Sciatic nerve (tissue), 2 donors: ENCODE data around the gene ADA. TPM values are rescaled to one million over a fixed set of nuclear protein-coding genes. Genes with fewer than 3 reads are reported as not detected.
A peak's percentile ranks its signal among the peaks of the same experiment; 100 is the strongest.
"Not testable (repeated sequence)": the region's sequence is repeated elsewhere in the genome, so short reads cannot be mapped to it uniquely, and the experiment has no call there.

Experiments used
- ATAC-seq: fragments of 200-7000 bp; cut with Tn5 transposase; one replicate; pipeline ENCODE4 v1.9.1; 2020; ENCODE audit warnings: mild to moderate bottlenecking, moderate library complexity
- DNase-seq: peaks from one replicate; pipeline ENCODE4 v3.0.0-alpha.2; 2020; ENCODE audit warnings: low spot score
- intact Hi-C: fragments of 100-400 bp; cut with DNase I; formaldehyde crosslinking; loops from one replicate; pipeline ENCODE4 v1.14.2; 2022
- total RNA-seq: library from RNA; stranded (reverse); fragmentation: NEBNext Ultra II Directional; extraction: Animal tissue kit (Norgen Biotek cat#: 25700); gene quantifications from one replicate; pipeline ENCODE4 v1.2.1, GENCODE V29; 2021
- donor health status: DM: no; HTN: no; CAD: no.
- donor health status: DM: no; HTN: no; CAD: no.

Gene ADA
- total RNA-seq: 7.7 TPM

GRCh38 chr20:44651684-44652423 lies at the start of gene ADA:
Gene ADA, minus strand, starts transcription at chr20:44651699. Its CDS starts 92 bp downstream, at chr20:44651607.
- ATAC-seq: peak; percentile 44
- peak; percentile 75 for DNase-seq
- intact Hi-C loops: no loop called here

- intact Hi-C loops: no loop called here
- DNase-seq: no peak
- no peak for ATAC-seq
These were observed 48.8 kb upstream of the ADA start for GRCh38 chr20:44700306-44700705.

GRCh38 chr20:44698351-44698750 lies 46.9 kb upstream of the ADA start:
- DNase-seq: no peak
- no peak for ATAC-seq

GRCh38 chr20:44697041-44697440 lies 45.5 kb upstream of the ADA start:
- DNase-seq, ATAC-seq, intact Hi-C loops: not testable (repeated sequence)

More at GRCh38 chr20:44698351-44698750, 46.9 kb upstream of the ADA start:
- intact Hi-C loops: no loop called here

DNA sequence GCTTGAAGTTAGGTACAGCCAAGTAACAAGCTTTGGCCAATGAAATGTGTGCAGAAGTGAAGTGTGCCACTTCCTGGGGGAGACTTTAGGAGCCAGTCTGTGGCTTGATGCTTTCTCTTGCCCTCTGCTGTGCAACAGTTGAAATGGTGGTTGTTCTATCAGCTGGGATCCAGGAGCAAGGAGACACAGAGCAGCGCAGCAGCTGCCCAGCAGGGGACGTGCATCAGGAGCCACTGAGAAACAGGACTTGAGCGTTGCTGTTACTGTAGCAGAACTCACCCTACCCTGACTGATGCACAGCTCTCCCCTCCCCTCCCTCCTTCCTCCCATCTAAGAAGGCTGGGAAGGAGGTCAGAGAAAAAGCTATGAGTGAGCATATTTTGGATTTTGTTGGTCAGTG lies 44.8 kb upstream of the ADA start:
- ATAC-seq: no peak
- intact Hi-C loops: no loop called here
- no peak for DNase-seq

- ATAC-seq (no peak), DNase-seq (no peak)
- intact Hi-C loops: no loop called here
These were observed 44.3 kb upstream of the ADA start for GRCh38 chr20:44695674-44696300.

GRCh38 chr20:44695295-44695673 lies 43.8 kb upstream of the ADA start:
- no peak for ATAC-seq
- no peak for DNase-seq
- intact Hi-C loops: no loop called here

DNA sequence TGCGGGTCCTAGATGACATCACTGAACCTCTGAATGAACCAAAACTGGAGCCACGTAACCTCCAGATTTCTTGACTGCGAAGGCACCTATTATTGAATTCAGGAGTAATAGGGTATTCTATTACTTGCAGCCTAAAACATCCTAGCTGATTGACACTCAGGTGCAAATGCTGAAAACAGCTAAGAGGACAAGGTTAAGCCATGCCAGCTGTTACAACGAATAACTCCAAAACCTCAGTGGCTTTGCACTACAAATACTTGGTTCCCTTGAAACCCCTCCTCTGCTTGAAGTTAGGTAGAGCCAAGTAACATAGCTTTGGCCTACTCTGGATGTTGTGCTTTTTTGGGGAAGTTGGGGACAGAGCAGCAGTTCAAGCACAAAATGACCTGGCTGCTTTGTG lies 42.7 kb upstream of the ADA start:
- no peak for DNase-seq
- intact Hi-C loops: no loop called here
- ATAC-seq: no peak

GRCh38 chr20:44693627-44694026 lies 42.1 kb upstream of the ADA start:
- intact Hi-C loops: no loop called here
- no peak for ATAC-seq
- no peak for DNase-seq

DNA sequence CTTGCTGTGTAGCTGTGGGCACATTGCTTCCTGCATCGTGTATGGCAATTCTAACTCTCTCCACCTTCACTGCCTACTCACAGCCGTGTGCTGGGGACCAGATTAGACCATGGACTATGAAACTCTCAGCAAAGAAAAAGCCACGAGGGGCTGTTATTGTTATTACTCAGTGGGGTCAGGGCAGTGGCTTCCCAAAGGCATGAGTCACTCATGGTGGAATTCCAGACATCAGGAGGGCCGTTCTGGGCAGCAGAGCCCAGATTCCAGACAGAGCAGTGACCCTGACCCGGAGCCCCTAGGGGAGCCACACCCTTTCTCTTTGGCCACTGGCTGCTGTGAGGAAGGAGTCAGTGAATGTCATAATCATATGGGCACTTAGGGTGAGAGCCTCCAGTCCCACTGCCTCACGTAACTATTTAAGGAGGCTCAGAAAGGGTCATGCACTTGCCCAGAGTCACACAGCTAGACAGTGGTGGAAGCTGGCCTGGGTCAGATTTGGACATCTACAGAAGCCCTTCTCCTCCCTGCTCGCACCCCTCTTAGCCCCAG lies 41.5 kb upstream of the ADA start:
- intact Hi-C loops: no loop called here
- ATAC-seq (peak; percentile 94), DNase-seq (peak; percentile 86)

DNA sequence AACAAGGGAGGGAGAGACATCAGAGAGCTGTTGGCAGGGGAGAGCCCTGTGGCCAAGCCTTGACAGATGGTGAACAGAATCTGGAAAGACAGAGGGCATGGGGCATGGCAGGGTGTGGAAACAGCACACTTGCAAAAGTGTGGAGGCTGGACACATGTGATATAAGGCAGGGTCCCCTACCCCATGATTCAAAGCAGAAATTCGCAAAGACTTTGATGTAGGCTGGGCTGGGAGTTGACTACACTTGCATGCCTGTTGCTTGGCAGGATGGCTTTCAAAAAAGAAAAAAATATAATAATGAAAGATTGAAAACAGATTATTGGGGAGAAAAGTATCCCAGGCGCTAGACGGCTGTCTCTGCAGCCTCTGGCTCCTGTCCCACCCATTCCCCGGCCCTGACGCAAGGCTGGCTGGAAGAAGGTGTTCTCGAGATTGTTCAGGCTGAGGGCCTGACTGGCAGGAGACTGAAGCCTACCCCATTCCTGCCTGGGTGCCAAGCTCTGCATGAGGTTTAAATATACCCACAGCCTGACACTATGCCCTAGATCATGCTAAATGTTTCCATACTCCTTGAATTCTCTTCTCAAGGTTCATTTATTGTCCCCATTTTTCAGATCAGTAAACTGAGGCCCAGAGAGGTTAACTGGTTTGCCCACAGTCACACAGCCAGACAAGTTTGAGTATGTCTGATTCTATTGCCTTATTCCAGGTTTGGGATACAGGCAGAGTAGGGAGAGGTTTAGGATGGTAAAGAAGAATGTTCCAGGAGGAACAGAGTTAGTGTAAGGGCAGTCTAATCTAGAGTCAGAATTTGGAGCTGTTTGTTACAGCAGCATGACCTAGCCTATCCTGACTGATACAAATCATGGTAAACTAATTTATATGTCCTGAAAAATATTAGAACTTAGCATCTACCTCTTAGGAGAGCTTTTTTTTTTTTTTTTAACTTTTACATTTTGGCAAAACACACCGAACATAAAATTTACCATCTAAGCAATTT lies 40.2 kb upstream of the ADA start:
- ATAC-seq (peak; percentile 75), DNase-seq (peak; percentile 82)
- intact Hi-C loops: no loop called here

DNA sequence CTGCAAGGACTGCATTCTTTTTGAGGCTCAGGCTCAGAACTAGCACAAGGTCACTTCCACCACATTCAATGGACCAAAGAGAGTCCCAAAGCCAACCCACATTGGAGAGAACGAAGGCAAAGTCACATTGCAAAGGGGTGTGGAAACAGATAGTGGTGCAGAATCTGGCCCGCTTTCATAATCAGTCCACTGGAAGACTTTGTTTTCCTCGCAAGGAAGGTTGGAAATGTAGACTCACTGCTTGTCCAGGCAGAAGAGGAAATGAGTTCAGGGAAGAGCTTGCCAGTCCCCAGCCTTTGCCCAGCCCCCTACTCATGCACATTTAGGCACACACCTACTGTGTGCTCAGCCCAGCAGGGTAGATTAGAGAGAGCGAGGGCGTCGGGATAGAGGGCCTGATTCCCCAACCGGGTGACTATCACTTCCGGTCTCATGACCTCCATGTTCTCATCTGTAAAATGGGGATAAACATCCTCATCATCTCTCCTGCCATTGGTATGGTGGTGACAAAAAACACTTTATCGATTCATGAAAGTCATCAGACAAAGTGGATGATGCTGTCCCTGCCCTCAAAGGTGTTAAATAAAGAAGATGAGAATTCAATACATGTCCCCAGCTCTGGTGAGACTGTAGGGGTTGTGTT lies 39.4 kb upstream of the ADA start:
- intact Hi-C loops: no loop called here
- DNase-seq: no peak
- ATAC-seq: peak; percentile 61

- no peak for ATAC-seq
- DNase-seq: no peak
- intact Hi-C loops: no loop called here
These were observed 38.3 kb upstream of the ADA start for GRCh38 chr20:44689809-44690208.

DNA sequence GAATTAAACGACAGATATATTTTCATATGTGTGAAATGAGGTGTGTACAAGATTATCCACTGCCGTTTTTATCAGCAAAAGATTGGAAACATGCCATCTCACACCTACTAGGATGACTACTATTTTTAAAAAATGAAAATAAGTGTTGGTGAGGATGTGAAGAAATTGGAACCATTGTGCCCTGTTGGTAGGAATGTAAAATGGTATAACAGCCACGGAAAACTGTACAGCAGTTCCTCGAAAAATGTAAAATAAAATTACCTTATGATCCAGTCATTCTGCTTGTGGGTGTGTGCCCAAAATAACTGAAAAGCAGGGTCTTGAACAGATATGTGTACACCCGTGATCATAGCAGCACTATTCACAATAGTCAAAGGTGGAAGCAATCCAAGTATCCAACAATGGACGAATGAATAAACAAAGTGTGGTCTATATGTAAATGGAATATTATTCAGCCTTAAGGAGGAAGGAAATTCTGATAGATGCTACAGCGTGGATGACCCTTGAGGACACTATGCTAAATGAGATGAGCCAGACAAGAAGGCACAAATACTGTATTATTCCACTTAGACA lies 36.6 kb upstream of the ADA start:
- ATAC-seq (no peak), DNase-seq (no peak)
- intact Hi-C loops: no loop called here

DNA sequence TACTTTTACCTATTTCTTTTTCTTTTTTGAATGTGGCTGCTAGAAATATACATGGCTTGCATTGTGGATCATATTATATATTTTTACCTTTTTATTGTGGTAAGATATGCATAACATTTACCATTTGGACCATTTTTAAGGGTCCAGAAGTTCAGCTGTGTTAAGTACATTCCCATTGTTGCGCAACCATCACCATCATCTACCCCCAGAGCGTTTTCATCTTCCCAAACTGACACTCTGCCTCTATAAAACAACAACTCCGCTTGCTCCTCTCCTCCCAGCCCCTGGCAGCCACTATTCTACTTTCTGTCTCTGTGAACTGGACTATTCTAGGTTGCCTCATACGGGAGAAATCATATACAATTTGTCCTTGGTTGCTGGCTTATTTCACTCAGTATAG lies 35.4 kb upstream of the ADA start:
- ATAC-seq (no peak), DNase-seq (no peak)
- intact Hi-C loops: no loop called here

- intact Hi-C loops: loop anchor here (5.0 kb wide), 1 partner anchor 183 kb away; no protein-coding TSS in a partner anchor
- peak; percentile 32 for ATAC-seq
- DNase-seq: no peak
These were observed 32.8 kb upstream of the ADA start for GRCh38 chr20:44684047-44684967.

- peak; percentile 38 for ATAC-seq
- no peak for DNase-seq
- intact Hi-C loops: loop anchor here (5.0 kb wide), 1 partner anchor 184 kb away; no protein-coding TSS in a partner anchor
These were observed 32.0 kb upstream of the ADA start for GRCh38 chr20:44683263-44684046.
